Neural progenitor cell (in vitro differentiated cells): ENCODE measurements around the gene BEND7. TPM values are rescaled to one million over a fixed set of nuclear protein-coding genes. Genes with fewer than 3 reads are reported as not detected.
A peak's percentile ranks its signal among the peaks of the same experiment; 100 is the strongest.

Source experiments
- DNase-seq: peaks from one replicate; pipeline ENCODE4 v3.0.0-alpha.2; 2016; ENCODE audit warnings: low spot score
- H2AFZ ChIP-seq: fragments of 200-600 bp; sonication (generic); replicated peaks from 2 replicates; pipeline ENCODE4 v1.6.1; 2016; ENCODE audit warnings: antibody characterized with exemption
- H3F3A ChIP-seq: fragments of 200-600 bp; sonication (generic); 2 replicates; pipeline ENCODE4 v1.6.1; 2016; ENCODE audit warnings: antibody characterized with exemption, low read depth
- H3K27ac ChIP-seq: fragments of 200-600 bp; sonication (generic); 2 replicates; pipeline ENCODE4 v1.5.1; 2016; ENCODE audit warnings: mild to moderate bottlenecking
- H3K27me3 ChIP-seq: fragments of 200-600 bp; sonication (generic); 2 replicates; pipeline ENCODE4 v1.6.1; 2016; ENCODE audit warnings: mild to moderate bottlenecking, moderate library complexity
- H3K36me3 ChIP-seq: fragments of 200-600 bp; sonication (generic); 2 replicates; pipeline ENCODE4 v1.5.1; 2016
- H3K4me1 ChIP-seq: fragments of 200-600 bp; sonication (generic); 2 replicates; pipeline ENCODE4 v1.6.1; 2016; ENCODE audit warnings: mixed run types
- H3K4me2 ChIP-seq: fragments of 200-600 bp; sonication (generic); 2 replicates; pipeline ENCODE4 v1.6.1; 2016
- H3K4me3 ChIP-seq: fragments of 200-600 bp; sonication (generic); 2 replicates; pipeline ENCODE4 v1.5.1; 2016
- H3K79me2 ChIP-seq: fragments of 200-600 bp; sonication (generic); 2 replicates; pipeline ENCODE4 v1.6.1; 2016; ENCODE audit warnings: low read depth
- H3K9ac ChIP-seq: fragments of 200-600 bp; sonication (generic); 2 replicates; pipeline ENCODE4 v1.6.1; 2016
- H3K9me3 ChIP-seq: fragments of 200-600 bp; sonication (generic); 2 replicates; pipeline ENCODE4 v1.5.1; 2016; ENCODE audit warnings: low read depth
- H4K20me1 ChIP-seq: fragments of 200-600 bp; sonication (generic); 2 replicates; pipeline ENCODE4 v1.6.1; 2016; ENCODE audit warnings: low read depth
- H3K27ac Mint-ChIP-seq: 3 replicates; pipeline ENCODE4 v1.8.0; 2021; ENCODE audit warnings: mixed read lengths
- H3K27me3 Mint-ChIP-seq: 2 replicates; pipeline ENCODE4 v1.8.0; 2022; ENCODE audit warnings: low read depth, mild to moderate bottlenecking, inconsistent platforms, moderate library complexity, mixed read lengths; ENCODE audit not compliant: insufficient read depth
- H3K36me3 Mint-ChIP-seq: 3 replicates; pipeline ENCODE4 v1.8.0; 2021; ENCODE audit warnings: mixed read lengths
- H3K4me1 Mint-ChIP-seq: 3 replicates; pipeline ENCODE4 v1.8.0; 2021; ENCODE audit warnings: mixed read lengths
- H3K4me3 Mint-ChIP-seq: 3 replicates; pipeline ENCODE4 v1.8.0; 2021; ENCODE audit warnings: mild to moderate bottlenecking, moderate library complexity, mixed read lengths
- H3K9me3 Mint-ChIP-seq: 3 replicates; pipeline ENCODE4 v1.8.0; 2020; ENCODE audit warnings: mixed read lengths
- CTCF ChIP-seq: fragments of 200-600 bp; sonication (generic); IDR thresholded peaks from 2 replicates; pipeline ENCODE4 v1.5.1; 2017; ENCODE audit warnings: antibody characterized with exemption, mild to moderate bottlenecking
- EZH2 ChIP-seq: fragments of 200-600 bp; sonication (generic); IDR thresholded peaks from 2 replicates; pipeline ENCODE4 v1.6.1; 2017; ENCODE audit warnings: antibody characterized with exemption, mild to moderate bottlenecking, moderate library complexity
- EZH2phosphoT487 ChIP-seq: fragments of 200-600 bp; sonication (generic); IDR thresholded peaks from 2 replicates; pipeline ENCODE4 v1.6.1; 2017; ENCODE audit warnings: antibody characterized with exemption
- total RNA-seq: library from RNA; depleted of rRNA; stranded (reverse); fragments of >200 nt; gene quantifications from 2 replicates; pipeline ENCODE4 v1.2.3, GENCODE V29; 2015; ENCODE audit warnings: low replicate concordance

BEND7 gene
- total RNA-seq, 1 donor from 2014 or later: 7.5 TPM

GRCh38 chr10:13503745-13504463 is 24.9 kb downstream of the BEND7 start:
- Mint-ChIP-seq H3K27me3 (no peaks in the 10 kb centered on the region), H3K27ac (peak overlapping the region; percentile 27), H3K36me3 (no peaks in the 10 kb centered on the region), H3K9me3 (no peaks in the 10 kb centered on the region), H3K4me1 (peaks cover 10% of the 10 kb centered on the region), H3K4me3 (no peak overlapping the region)
- no peak for DNase-seq
- Histone ChIP-seq H3K27ac (no peak overlapping the region), H3K27me3 (no peaks in the 10 kb centered on the region), H3K4me2 (no peak overlapping the region), H3K79me2 (no peaks in the 10 kb centered on the region), H2AFZ (no peak overlapping the region), H3K9me3 (no peaks in the 10 kb centered on the region), H3K9ac (no peak overlapping the region), H4K20me1 (no peaks in the 10 kb centered on the region), H3F3A (no peaks in the 10 kb centered on the region), H3K36me3 (no peaks in the 10 kb centered on the region), H3K4me1 (no peaks in the 10 kb centered on the region), H3K4me3 (no peak overlapping the region)
- TF ChIP-seq EZH2phosphoT487: no peak
- TF ChIP-seq CTCF: no peak
- TF ChIP-seq EZH2: no peak

GRCh38 chr10:13502380-13502779 is 26.4 kb downstream of the BEND7 start:
- Histone ChIP-seq H3F3A (peaks cover under 1% of the 10 kb centered on the region), H3K9ac (no peak overlapping the region), H3K27ac (no peak overlapping the region), H3K36me3 (no peaks in the 10 kb centered on the region), H3K9me3 (no peaks in the 10 kb centered on the region), H3K4me3 (no peak overlapping the region), H4K20me1 (no peaks in the 10 kb centered on the region), H3K79me2 (no peaks in the 10 kb centered on the region), H3K27me3 (no peaks in the 10 kb centered on the region), H2AFZ (no peak overlapping the region), H3K4me2 (no peak overlapping the region), H3K4me1 (peaks cover 4% of the 10 kb centered on the region)
- Mint-ChIP-seq H3K27me3 (no peaks in the 10 kb centered on the region), H3K9me3 (no peaks in the 10 kb centered on the region), H3K4me3 (no peak overlapping the region), H3K4me1 (peaks cover 12% of the 10 kb centered on the region), H3K27ac (no peak overlapping the region), H3K36me3 (no peaks in the 10 kb centered on the region)
- DNase-seq: no peak
- TF ChIP-seq EZH2: no peak
- no peak for TF ChIP-seq CTCF

- no peaks in the 10 kb centered on the region for H3K79me2 ChIP-seq
- no peaks in the 10 kb centered on the region for H3K9me3 Mint-ChIP-seq
- peaks cover 22% of the 10 kb centered on the region for H3K4me1 Mint-ChIP-seq
- no peak overlapping the region for H3K4me3 Mint-ChIP-seq
- H2AFZ ChIP-seq: no peak overlapping the region
- H3K4me2 ChIP-seq: no peak overlapping the region
- no peaks in the 10 kb centered on the region for H3K36me3 ChIP-seq
- no peaks in the 10 kb centered on the region for H3K27me3 ChIP-seq
- DNase-seq: no peak
- H3K36me3 Mint-ChIP-seq: no peaks in the 10 kb centered on the region
- H3K27ac ChIP-seq: no peak overlapping the region
- no peak overlapping the region for H3K4me3 ChIP-seq
- H3K4me1 ChIP-seq: peaks cover 23% of the 10 kb centered on the region
- H3K9ac ChIP-seq: no peak overlapping the region
- no peak for TF ChIP-seq EZH2phosphoT487
- TF ChIP-seq CTCF: no peak
- no peak for TF ChIP-seq EZH2
- no peaks in the 10 kb centered on the region for H3K27me3 Mint-ChIP-seq
- H4K20me1 ChIP-seq: no peaks in the 10 kb centered on the region
- no peak overlapping the region for H3K27ac Mint-ChIP-seq
- H3K9me3 ChIP-seq: no peaks in the 10 kb centered on the region
- H3F3A ChIP-seq: peaks cover 18% of the 10 kb centered on the region
Observed at GRCh38 chr10:13500201-13500600, 28.6 kb downstream of the BEND7 start.
